Colon (tissue), 2 donors: Measurements from ENCODE around the gene TGM5.
"Not testable (repeated sequence)": the region's sequence is repeated elsewhere in the genome, so short reads cannot be mapped to it uniquely, and the experiment has no call there.

Source experiments
- FAIRE-seq: peaks from 2 replicates; lab custom pipeline; 2012; peaks lifted over from hg19 to GRCh38; lab: Jason Lieb, UNC
- donor health status: control.
- donor health status: control.

TGM5 gene

GRCh38 chr15:43244092-43244491 lies 22.6 kb downstream of the TGM5 start:
- FAIRE-seq: no peak

DNA sequence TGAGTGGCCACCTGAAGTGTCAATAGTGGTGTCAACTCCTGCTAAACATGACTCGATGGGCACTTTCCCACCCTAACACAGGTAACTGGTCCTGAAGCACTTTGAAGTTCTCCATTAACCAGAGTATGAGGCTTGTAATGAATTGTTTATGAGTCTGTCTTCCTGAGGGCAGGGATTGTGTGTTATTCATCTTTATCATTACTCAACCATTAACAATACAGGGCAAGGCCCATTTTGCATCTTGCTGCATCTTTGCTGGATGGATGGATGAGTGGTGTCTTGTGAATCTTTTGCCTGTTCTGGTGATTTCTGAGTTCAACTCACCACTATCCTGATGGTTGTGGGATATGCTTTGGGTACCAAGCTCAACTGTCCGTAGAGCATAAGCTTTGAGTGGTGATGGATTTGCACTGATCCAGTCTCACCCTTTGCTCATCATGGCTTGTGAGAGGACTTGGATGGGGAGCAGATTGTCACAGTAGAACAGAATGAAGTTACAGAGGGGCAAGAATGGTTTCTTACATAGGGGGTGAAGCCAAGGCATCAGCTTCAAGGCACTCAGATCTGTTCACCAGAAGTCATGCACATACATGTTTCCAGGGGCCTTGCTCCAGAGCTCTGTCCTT lies 23.6 kb downstream of the TGM5 start:
- FAIRE-seq: no peak

DNA sequence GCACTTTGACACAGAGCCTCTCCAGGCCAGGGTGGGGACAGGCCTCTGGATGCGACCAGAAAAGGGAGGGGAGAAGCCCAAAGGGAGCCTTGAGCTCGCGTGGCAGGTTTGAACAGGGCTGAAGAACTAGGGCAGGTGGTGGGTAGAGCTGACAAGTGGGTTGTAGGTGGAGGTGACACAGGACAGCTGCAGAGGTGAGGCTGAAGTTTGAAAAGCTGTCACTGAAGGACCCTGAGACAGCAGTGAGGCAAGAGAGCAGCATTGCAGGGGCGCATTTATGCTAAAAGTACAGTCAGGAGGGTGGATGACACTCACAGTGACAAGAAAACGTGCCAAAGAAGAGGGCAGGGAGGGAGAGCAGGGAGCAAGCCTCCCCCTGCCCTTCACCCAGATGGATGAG lies 24.1 kb downstream of the TGM5 start:
- FAIRE-seq: no peak

GRCh38 chr15:43241100-43241499 lies 25.6 kb downstream of the TGM5 start:
- FAIRE-seq: no peak

DNA sequence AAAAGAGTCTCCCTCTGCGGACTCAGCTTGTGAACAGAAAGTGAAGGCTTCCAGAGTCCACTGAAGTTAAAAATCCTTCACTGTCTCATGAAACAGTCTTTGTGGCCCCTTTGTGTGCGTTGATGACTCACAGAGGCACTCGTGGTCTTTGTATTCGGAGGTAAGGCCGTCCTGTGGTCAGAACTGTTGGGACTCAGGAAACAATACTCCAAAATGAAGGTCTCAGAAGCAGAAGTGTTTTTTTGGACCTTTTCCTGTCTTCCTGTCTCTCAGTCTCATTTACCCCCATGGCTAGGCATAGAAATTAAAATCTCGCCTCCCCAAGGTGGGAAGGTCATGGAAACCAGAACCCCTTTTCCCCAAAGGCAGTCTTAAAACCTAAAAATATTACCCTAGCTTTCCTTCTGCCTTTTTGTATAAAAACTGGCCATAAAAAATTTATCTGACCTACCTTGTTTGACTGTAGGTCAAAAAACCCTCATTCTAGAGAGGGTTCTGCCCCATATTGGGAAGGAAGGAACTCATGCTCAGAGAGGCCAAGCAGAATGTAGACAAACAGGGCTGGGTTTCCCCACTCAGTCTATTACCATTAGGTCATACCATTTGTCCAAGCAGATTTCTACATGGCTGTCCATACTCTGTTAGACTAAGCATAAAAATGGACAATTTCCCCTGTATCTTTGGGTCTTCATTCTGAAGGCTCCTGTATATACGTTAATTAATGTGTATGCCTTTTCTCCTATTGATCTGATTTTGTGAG lies 26.8 kb downstream of the TGM5 start:
- FAIRE-seq: no peak

DNA sequence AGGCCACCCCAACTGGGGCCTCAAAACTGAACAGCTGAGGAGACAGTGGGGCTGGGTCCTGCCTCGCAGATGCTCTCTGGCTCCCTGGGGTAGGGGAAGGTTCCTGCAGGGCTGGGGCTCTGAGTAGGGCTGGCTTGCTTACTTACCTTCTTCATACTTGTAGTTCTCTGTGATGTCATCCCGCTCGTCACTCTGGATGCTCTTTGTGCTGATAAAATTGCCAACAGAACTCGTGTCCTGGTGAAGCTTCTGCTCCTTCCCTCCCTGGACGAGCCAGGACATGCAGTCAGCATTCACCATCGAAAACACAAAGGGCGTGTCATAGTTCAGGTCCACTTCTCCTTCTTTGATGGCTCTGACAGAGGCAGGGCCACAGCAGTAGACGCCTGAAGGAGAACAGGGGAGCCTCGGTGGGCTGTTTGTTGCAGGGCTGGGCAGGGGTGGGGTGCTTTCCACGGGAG lies 28.0 kb downstream of the TGM5 start:
- no peak for FAIRE-seq

DNA sequence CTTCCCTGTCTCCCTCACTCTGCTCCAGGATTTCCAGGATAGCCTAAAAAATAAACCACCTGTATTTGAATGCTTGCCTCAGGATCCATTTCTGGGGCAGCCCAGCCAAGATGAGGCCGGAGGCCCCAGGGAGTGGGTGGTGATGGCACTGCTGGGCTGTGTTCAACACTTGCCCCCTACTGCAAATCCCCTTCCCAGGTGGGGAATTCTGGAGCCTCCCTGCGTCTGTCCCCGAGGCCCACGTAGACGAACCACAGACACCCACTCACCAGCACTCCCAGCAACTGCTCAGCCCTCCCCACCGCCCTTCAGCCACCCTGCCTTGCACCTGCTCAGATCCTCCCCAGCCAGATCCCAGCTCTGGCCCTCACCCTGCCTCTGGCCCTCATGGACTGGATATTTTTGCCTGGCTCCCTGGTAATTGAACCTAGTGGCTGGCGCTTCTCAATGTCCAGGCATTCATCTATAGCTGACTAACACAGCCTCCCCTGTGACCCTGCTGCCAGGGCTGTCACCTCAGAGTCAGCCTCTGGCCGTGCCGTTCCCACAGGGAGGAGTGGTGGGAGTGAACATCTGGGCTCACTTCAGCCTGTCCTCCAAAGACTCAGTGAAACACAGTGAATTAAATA lies 28.8 kb downstream of the TGM5 start:
- FAIRE-seq: no peak

DNA sequence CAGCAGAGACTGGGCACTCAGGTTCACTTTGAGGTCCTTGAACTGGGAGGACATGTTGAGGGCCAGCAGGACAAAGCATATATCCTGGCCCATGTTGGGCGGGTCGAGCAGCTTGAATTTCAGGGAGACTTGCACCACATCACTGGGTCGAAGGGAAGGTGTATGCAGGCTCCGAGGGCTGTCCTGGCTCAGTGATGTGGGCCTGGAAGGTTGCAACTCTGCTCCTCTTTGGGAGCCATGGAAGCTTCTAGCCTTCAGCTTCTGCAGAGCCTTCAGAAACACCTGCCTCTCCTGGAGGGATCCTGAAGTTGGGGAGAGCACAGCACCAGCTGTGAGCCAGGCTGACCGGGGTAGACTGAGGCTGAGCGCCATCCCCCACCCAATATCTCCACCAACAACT lies 31.2 kb downstream of the TGM5 start:
- FAIRE-seq: no peak

DNA sequence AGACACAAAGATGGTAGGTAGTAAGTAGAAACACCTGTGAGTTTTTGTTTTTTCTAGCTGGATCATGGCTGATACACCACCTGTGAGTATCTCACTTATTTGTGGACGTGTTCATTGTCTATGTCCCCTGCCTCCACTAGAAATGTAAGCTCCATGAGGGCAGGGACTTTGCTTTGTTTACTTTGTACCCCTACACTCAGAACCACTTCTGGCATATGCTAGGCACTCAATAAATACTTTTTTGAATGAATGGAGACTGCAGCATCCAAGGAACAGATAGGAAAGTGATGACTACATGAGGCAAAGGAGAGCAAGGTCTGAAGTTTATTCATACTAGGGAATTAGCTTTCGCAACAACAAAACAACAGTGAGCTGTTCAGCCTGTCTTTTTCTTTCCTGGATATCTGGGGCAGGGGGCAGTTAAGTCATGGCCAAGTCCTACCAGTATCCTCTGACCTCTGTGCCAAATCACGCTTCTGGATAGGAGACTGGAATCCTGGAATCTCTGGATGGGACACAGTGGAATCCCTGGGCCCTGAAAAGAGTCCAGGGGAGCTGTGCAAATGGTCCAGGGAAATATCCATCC lies 34.3 kb downstream of the TGM5 start:
- FAIRE-seq: no peak

DNA sequence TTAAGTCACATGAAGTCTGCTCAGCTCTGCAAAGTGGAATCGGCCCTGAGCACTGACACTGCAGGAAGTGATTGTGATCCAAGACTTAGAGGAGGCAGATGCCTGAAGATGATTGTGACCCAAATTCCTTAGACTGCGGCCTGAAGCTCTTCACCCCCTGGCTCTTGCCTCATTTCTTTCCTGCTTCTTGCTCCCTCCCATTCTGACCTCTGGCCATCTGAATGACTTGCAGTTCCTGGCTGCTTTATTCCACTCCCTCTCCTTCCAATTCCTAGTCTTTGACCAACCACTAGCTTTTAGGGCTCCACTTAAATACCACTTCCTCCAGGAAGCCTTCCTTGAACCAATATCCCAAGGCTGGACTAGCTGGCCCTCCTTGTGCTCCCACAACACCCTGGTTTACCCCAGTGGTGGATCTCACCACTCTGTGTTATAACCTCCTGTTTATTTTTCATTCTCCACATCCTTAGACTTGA lies 36.0 kb downstream of the TGM5 start:
- no peak for FAIRE-seq

DNA sequence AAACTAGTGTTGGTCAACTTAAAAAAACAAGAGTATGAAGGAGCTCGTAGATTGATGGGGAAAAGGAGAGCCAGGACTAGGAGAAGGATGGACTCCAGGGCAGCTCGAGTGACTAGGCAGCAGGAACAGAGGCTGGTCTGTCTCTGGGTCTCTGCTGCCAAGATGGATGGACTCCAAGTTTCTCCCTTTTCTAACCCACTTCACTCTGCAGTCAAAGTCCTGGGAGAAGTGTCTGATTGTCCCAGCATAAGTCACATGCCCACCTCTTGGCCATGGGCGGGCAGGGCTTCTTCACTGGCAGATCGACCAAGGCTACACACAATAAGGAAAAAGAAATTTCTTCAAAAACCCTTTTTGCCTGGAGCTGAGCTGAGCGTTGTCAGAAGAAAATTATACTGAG lies 36.8 kb downstream of the TGM5 start:
- FAIRE-seq: no peak

GRCh38 chr15:43226436-43227305 lies 40.1 kb downstream of the TGM5 start:
- no peak for FAIRE-seq

GRCh38 chr15:43225950-43226255 lies 40.8 kb downstream of the TGM5 start:
- FAIRE-seq: not testable (repeated sequence)

GRCh38 chr15:43225201-43225949 lies 41.4 kb downstream of the TGM5 start:
- FAIRE-seq: no peak

DNA sequence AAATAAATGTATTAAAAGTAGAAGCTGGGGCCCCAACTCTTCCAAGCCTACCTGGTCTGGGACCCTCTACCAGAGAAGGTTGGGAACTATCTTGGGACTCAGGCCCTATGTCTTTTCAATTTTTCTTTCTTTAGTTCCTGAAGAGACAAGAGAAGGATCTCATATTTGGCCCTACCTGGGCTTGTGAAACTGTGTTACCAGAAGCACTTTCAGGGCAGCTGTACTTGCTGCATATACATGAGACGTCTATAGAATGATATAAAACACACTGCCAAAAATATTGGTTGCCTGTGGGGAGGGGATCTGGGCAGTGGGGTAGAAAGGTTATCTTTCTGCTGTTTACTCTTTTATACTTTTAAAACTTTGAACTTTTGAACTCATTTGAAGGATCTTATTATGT lies 45.3 kb downstream of the TGM5 start:
- no peak for FAIRE-seq

DNA sequence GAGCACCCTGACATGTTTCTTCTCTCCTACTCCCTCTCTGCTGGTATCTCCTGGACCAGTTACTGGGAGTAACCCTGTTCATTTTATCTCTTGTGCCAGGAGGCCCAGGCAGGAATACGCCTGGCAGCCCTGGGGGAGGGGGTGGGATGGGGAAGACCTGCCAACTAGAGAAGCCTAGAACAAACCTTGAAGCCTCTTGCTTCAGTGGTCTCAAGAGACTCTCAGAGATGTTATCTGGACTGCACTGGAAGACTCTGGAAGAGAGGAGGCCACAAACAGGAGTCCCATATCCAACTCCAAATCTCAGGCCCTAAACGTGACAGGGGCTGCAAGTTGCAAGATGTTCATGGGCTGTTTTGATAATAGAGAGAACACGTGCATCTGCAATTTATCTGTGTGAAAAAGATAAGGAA lies 45.7 kb downstream of the TGM5 start, which contains the start of gene EPB42:
EPB42 (minus strand) TSS at position 28 of the 413 bp plus-strand sequence. CDS start 193 bp downstream, outside the sequence.
- FAIRE-seq: no peak

- no peak for FAIRE-seq
These were observed 46.5 kb downstream of the TGM5 start for GRCh38 chr15:43219929-43220928.

- no peak for FAIRE-seq
These were observed 47.6 kb downstream of the TGM5 start for GRCh38 chr15:43218908-43219706.

DNA sequence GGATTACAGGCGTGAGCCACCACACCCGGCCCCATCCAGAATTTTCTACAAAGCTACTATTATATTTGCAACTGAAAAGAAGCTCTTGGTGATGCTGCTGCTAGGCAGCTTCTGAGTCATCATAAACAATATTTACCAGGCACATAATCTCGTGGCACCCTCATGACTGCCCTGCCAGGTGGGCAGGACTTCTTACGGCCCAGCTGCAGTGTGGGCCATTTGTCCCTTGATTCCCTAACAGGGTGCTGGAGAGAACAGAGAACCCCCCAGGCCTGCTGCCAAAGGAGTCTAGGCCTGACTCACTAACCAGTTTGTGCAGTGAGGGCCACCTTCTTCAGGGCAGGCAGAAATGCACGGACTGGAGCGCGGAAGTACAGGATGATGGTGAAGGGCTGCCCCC lies 50.8 kb downstream of the TGM5 start:
- no peak for FAIRE-seq
